ENCODE data around the gene NCAM2.

The NCAM2 gene

GRCh38 chr21:21291883-21292569, 293.8 kb downstream of the NCAM2 start:
- no peak for DNase-seq (ENCODE audit: low spot score)
- TF ChIP-seq CTCF (IDR thresholded peaks at IDR 0.05; ENCODE audit: extremely low read depth, missing control alignments), result no peak

- TF ChIP-seq CTCF (IDR thresholded peaks at IDR 0.05; ENCODE audit: extremely low read depth, missing control alignments), result no peak
- no peak for DNase-seq (ENCODE audit: low spot score)
Observed at GRCh38 chr21:21295303-21295702, 297.1 kb downstream of the NCAM2 start.

GRCh38 chr21:21297211-21297610, 299.0 kb downstream of the NCAM2 start:
- no peak for DNase-seq (ENCODE audit: low spot score)
- no peak for TF ChIP-seq CTCF (IDR thresholded peaks at IDR 0.05; ENCODE audit: extremely low read depth, missing control alignments)

- DNase-seq (ENCODE audit: low spot score), result no peak
- TF ChIP-seq CTCF (IDR thresholded peaks at IDR 0.05; ENCODE audit: extremely low read depth, missing control alignments), result no peak
Observed at GRCh38 chr21:21301013-21301412, 302.8 kb downstream of the NCAM2 start.

GRCh38 chr21:21309510-21309909, 311.3 kb downstream of the NCAM2 start:
- no peak for TF ChIP-seq CTCF (IDR thresholded peaks at IDR 0.05; ENCODE audit: extremely low read depth, missing control alignments)
- DNase-seq (ENCODE audit: low spot score), result no peak

- no peak for DNase-seq (ENCODE audit: low spot score)
- no peak for TF ChIP-seq CTCF (IDR thresholded peaks at IDR 0.05; ENCODE audit: extremely low read depth, missing control alignments)
Observed at GRCh38 chr21:21324297-21324696, 326.1 kb downstream of the NCAM2 start.

- DNase-seq (ENCODE audit: low spot score), result no peak
Observed at GRCh38 chr21:21332492-21332891, 334.3 kb downstream of the NCAM2 start.

More at GRCh38 chr21:21332492-21332891, 334.3 kb downstream of the NCAM2 start:
- no peak for TF ChIP-seq CTCF (IDR thresholded peaks at IDR 0.05; ENCODE audit: extremely low read depth, missing control alignments)
